Measurements from ENCODE around the gene PSME2.
A peak's percentile ranks its signal among the peaks of the same experiment; 100 is the strongest.

The PSME2 gene

DNA sequence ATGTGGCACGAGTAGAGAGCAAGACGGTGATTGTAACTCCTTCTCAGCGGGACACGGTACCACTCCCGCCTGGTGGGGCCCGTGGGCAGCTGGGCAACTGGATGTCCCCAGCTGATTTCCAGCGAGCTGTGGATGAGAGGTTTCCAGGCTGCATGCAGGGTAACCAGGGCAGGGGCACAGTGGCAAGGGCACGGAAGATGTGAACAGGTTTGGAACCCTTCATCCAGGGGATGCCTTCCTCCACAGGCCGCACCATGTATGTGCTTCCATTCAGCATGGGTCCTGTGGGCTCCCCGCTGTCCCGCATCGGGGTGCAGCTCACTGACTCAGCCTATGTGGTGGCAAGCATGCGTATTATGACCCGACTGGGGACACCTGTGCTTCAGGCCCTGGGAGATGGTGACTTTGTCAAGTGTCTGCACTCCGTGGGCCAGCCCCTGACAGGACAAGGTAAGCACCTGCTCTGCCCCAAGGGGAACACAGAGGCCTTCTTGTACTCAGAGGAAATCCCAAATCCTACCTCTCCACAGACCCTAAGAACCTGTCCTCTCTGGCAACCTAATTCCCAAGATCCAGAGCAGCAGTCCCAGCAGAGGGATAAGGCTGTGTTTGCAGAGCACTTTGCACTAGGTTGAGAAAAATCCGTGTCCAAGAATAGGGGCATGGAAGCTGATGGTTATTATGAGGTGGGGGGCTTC is 48.0 kb downstream of the PSME2 start:
- intact Hi-C loops (cut with micrococcal nuclease): no loop called here
- Mint-ChIP-seq H3K27ac (no peak overlapping the region), H3K4me1 (ENCODE audit: low read depth) (peaks cover 49% of the 10 kb centered on the region), H3K9me3 (no peaks in the 10 kb centered on the region), H3K27me3 (no peaks in the 10 kb centered on the region), H3K4me3 (no peak overlapping the region), H3K36me3 (ENCODE audit: low read depth) (peaks cover 86% of the 10 kb centered on the region)

DNA sequence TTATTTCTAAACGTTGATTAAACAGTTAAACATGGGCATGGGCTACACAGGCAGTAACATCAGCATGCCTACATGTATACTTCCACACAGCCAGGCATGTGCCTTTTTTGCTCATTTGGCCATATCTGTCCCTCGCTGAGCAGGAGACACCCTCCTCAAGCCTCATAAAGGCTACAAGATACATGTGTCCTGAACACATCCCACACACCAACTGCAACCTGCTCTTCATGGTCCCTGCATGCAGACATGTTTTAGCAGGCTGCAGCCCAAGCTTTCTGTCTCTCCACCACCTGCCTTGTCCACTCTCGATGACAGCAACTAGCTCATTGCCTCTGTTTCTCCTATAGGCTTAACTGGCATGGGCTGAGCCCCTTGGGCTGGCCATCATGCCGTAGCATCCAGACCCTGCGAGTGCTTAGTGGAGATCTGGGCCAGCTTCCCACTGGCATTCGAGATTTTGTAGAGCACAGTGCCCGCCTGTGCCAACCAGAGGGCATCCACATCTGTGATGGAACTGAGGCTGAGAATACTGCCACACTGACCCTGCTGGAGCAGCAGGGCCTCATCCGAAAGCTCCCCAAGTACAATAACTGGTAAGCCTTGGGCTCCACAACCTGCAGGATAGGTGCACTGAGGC is 49.7 kb downstream of the PSME2 start:
- Mint-ChIP-seq H3K4me3 (no peak overlapping the region), H3K36me3 (ENCODE audit: low read depth) (peaks cover 72% of the 10 kb centered on the region), H3K27ac (peak overlapping the region; percentile 41), H3K27me3 (no peaks in the 10 kb centered on the region), H3K9me3 (no peaks in the 10 kb centered on the region), H3K4me1 (ENCODE audit: low read depth) (peaks cover 65% of the 10 kb centered on the region)
- intact Hi-C loops (cut with micrococcal nuclease): no loop called here

- Mint-ChIP-seq H3K27me3 (no peaks in the 10 kb centered on the region), H3K9me3 (no peaks in the 10 kb centered on the region), H3K36me3 (ENCODE audit: low read depth) (peaks cover 60% of the 10 kb centered on the region), H3K4me1 (ENCODE audit: low read depth) (peaks cover 73% of the 10 kb centered on the region), H3K4me3 (peak overlapping the region; percentile 90), H3K27ac (peak overlapping the region; percentile 88)
- intact Hi-C loops (cut with micrococcal nuclease): no loop called here
Observed at GRCh38 chr14:24095271-24096068, 50.9 kb downstream of the PSME2 start.

GRCh38 chr14:24094841-24095270 is 51.6 kb downstream of the PSME2 start:
- intact Hi-C loops (cut with micrococcal nuclease): loop anchor here (1.0 to 5.0 kb wide), 3 partner anchors 19 to 523 kb away; partner anchors contain the start of genes DCAF11, IRF9 and NRL
- H3K4me1 Mint-ChIP-seq (ENCODE audit: low read depth): peaks cover 70% of the 10 kb centered on the region
- H3K36me3 Mint-ChIP-seq (ENCODE audit: low read depth): peaks cover 54% of the 10 kb centered on the region
- H3K27ac Mint-ChIP-seq: peak overlapping the region; percentile 88
- H3K4me3 Mint-ChIP-seq: peak overlapping the region; percentile 90
- H3K9me3 Mint-ChIP-seq: no peaks in the 10 kb centered on the region
- H3K27me3 Mint-ChIP-seq: no peaks in the 10 kb centered on the region

GRCh38 chr14:24093901-24094840 is 52.2 kb downstream of the PSME2 start, which contains the start of gene PCK2:
PCK2 (plus strand) TSS chr14:24094311; CDS start chr14:24094406, 95 bp downstream.
- Mint-ChIP-seq H3K27ac (peak within 1 kb of the TSS; percentile 88), H3K36me3 (ENCODE audit: low read depth) (peaks cover 47% of the 10 kb centered on the region), H3K4me1 (ENCODE audit: low read depth) (peaks cover 63% of the 10 kb centered on the region), H3K4me3 (peak within 1 kb of the TSS; percentile 90), H3K27me3 (no peaks in the 10 kb centered on the region), H3K9me3 (no peaks in the 10 kb centered on the region)
- intact Hi-C loops (cut with micrococcal nuclease): loop anchor here (1.0 to 5.0 kb wide), 3 partner anchors 20 to 522 kb away; partner anchors contain the start of genes DCAF11, IRF9 and NRL

Data from dendritic cell treated with granulocyte-macrophage colony-stimulating factor and Interleukin-4, amounts not matched to agents 40 ng/mL and 50 ng/mL, for 4 days (primary cell).